Spleen (tissue), 11 donors: ENCODE results near the gene CIAO3. TPM values are rescaled to one million over a fixed set of nuclear protein-coding genes. Genes with fewer than 3 reads are reported as not detected.

Experiments
- DNase-seq: peaks from one replicate; pipeline ENCODE4 v3.0.0-alpha.2; 2020
- H3K27ac ChIP-seq, 8 donors: fragments of 200-600 bp; sonication (generic) in 7 of 8; 1 replicate in 4 of 8; 2 replicates in 4 of 8; pipeline versions ENCODE4 v1.5.0 to v1.8.0; 2016 to 2021; ENCODE audit warnings: inconsistent platforms in 4 of 8, mild to moderate bottlenecking in 4 of 8, moderate library complexity in 1 of 8
- H3K27me3 ChIP-seq, 7 donors: fragments of 200-600 bp; sonication (generic) in 6 of 7; replicated peaks in 1 of 7; 1 replicate in 4 of 7; 2 replicates in 3 of 7; pipeline versions ENCODE4 v1.5.0 to v1.8.0; 2016 to 2021; ENCODE audit warnings: inconsistent platforms in 3 of 7, mild to moderate bottlenecking in 1 of 7
- H3K36me3 ChIP-seq, 6 donors: fragments of 200-600 bp; sonication (generic) in 5 of 6; 1 replicate in 4 of 6; 2 replicates in 2 of 6; pipeline versions ENCODE4 v1.5.0 to v1.8.0; 2016 to 2021; ENCODE audit warnings: inconsistent platforms in 2 of 6
- H3K4me1 ChIP-seq, 6 donors: fragments of 200-600 bp; sonication (generic) in 5 of 6; 1 replicate in 3 of 6; 2 replicates in 3 of 6; pipeline versions ENCODE4 v1.5.0 to v1.8.0; 2016 to 2021; ENCODE audit warnings: inconsistent platforms in 3 of 6
- H3K4me3 ChIP-seq, 8 donors: fragments of 200-600 bp; sonication (generic) in 7 of 8; 1 replicate in 4 of 8; 2 replicates in 4 of 8; pipeline versions ENCODE4 v1.5.0 to v1.8.0; 2016 to 2021; ENCODE audit warnings: inconsistent platforms in 4 of 8, mild to moderate bottlenecking in 4 of 8, moderate library complexity in 2 of 8
- H3K9me3 ChIP-seq, 8 donors: fragments of 200-600 bp; sonication (generic) in 7 of 8; 1 replicate in 4 of 8; 2 replicates in 4 of 8; pipeline versions ENCODE4 v1.5.0 to v1.8.0; 2016 to 2021; ENCODE audit warnings: inconsistent platforms in 4 of 8
- CTCF ChIP-seq, 11 experiments: fragments of 200-600 bp in 7 of 11; fragments of 450-650 bp in 4 of 11; sonication (generic) in 4 of 11; IDR thresholded peaks in 8 of 11; conservative IDR thresholded peaks in 3 of 11; 1 replicate in 7 of 11; 2 replicates in 4 of 11; pipeline versions ENCODE4 v1.4.0 to v1.8.0; 2016 to 2021; ENCODE audit warnings: antibody characterized with exemption in 11 of 11, inconsistent platforms in 4 of 11, mild to moderate bottlenecking in 1 of 11
- POLR2A ChIP-seq, 3 donors: fragments of 450-650 bp; IDR thresholded peaks; one replicate each; pipeline ENCODE4 v1.5.1; 2017; ENCODE audit warnings: antibody characterized with exemption in 3 of 3, mild to moderate bottlenecking in 1 of 3
- POLR2AphosphoS5 ChIP-seq, 3 donors: sonication (generic); formaldehyde crosslinking; IDR thresholded peaks; one replicate each; pipeline ENCODE4 v1.5.1; 2017; ENCODE audit warnings: antibody characterized with exemption in 3 of 3
- WGBS, 5 donors: extraction: QIAGEN DNeasy Blood & Tissue Kit in 3 of 5; methylation state at CpG; one replicate each; pipeline versions ENCODE4 v1.1.5 to v1.1.7; 2013 to 2018; 5-methylcytosine and 5-hydroxymethylcytosine counted together
- intact Hi-C: fragments of 100-400 bp; cut with DNase I; formaldehyde crosslinking; loops from one replicate; pipeline ENCODE4 v1.15.0; 2023; ENCODE audit warnings: low total_unique reads
- polyA plus RNA-seq, 3 donors: library from polyadenylated mRNA; stranded (reverse); fragments of 200-250 nt; gene quantifications; one replicate each; pipeline ENCODE4 v1.2.1, GENCODE V29; 2013
- total RNA-seq, 7 donors: library from RNA; depleted of rRNA in 3 of 7; stranded (reverse); fragments of >200 nt in 3 of 7; fragmentation: NEBNext Ultra II Directional in 4 of 7; extraction: Animal tissue kit (Norgen Biotek cat#: 25700) in 4 of 7; gene quantifications; one replicate each; pipeline versions ENCODE4 v1.1.0 to v1.2.1, GENCODE V29; 2016 to 2021
- donor health status: healthy with polysubstance abuse.
- donor health status: DM: no; HTN: no; CAD: no; lungs with moderate emphysema.
- donor health status: DM: no; HTN: no; CAD: no.
- donor health status: Bipolar disorder and iron deficiency.
- donor health status: healthy.
- donor health status: DM: no; HTN: no; CAD: no.
- donor health status: DM: yes; HTN: yes; CAD: no.

The CIAO3 gene
- total and polyA plus RNA-seq, 10 donors: 24.9 to 80.4 (median 39.4) TPM

- H3K9me3 ChIP-seq: no peaks in the 10 kb centered on the region
- H3K27ac ChIP-seq: no peak overlapping the region
- 62 to 79% (median 66%) methylated on average over 14 to 19 of the region's 19 CpGs for WGBS, 5 donors
- peaks cover 6 to 100% (median 79%) of the 10 kb centered on the region in 7 donors for H3K27me3 ChIP-seq
- H3K4me3 ChIP-seq: no peak overlapping the region
- no peaks in the 10 kb centered on the region for H3K36me3 ChIP-seq
- no peak for TF ChIP-seq CTCF (IDR thresholded peaks at IDR 0.05 in 8 of 11, conservative IDR thresholded peaks at IDR 0.05 in 3 of 11)
- no peak for TF ChIP-seq POLR2AphosphoS5 (IDR thresholded peaks at IDR 0.05)
- TF ChIP-seq POLR2A (IDR thresholded peaks at IDR 0.05): no peak
- intact Hi-C loops: no loop called here
- DNase-seq: no peak
- H3K4me1 ChIP-seq: peaks cover 14 to 48% (median 35%) of the 10 kb centered on the region in 6 donors
Observed at GRCh38 chr16:698911-699671, 41.7 kb downstream of the CIAO3 start.

GRCh38 chr16:695355-696089 lies 45.3 kb downstream of the CIAO3 start:
- 1 to 6% (median 3%) methylated on average over 18 to 71 of the region's 71 CpGs for WGBS, 5 donors
- DNase-seq: peak; percentile 88
- Histone ChIP-seq H3K27me3 (peaks cover 6 to 90% (median 55%) of the 10 kb centered on the region in 7 donors), H3K27ac (peak overlapping the region in 5 of 8 donors; percentile 5 to 73 (median 52)), H3K9me3 (no peaks in the 10 kb centered on the region), H3K36me3 (no peaks in the 10 kb centered on the region), H3K4me3 (peak overlapping the region; percentile 25 to 72 (median 46)), H3K4me1 (peaks cover 14 to 48% (median 37%) of the 10 kb centered on the region in 6 donors)
- intact Hi-C loops: no loop called here
- TF ChIP-seq CTCF (IDR thresholded peaks at IDR 0.05 in 8 of 11, conservative IDR thresholded peaks at IDR 0.05 in 3 of 11): no peak
- TF ChIP-seq POLR2AphosphoS5 (IDR thresholded peaks at IDR 0.05): peak; percentile 61 to 79 (median 78)

DNA sequence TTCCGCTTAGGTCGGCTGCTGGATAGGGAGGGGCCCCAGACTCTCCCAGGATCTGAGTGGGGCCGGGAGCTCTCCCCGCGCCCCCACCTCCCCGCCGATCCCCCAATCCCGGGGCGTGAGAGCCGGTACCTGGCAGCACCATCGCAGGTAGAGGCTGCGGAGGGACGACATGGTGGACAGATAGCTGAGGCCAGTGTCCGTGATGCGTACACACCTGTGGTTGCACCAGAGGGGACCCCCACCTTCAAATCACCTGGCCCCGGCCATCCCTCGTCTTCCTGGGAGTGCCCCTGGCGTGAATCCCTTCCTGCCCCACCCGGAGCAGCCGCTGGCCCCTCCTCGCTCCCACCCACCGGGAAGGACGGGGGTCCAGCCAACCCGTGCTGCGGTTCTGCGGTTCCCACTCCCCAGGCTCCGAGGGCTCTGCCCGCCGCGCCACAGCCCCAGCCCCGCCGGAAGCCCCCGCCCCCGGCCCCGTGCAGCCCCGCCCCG lies 45.9 kb downstream of the CIAO3 start:
- H3K9me3 ChIP-seq: no peaks in the 10 kb centered on the region
- TF ChIP-seq POLR2AphosphoS5 (IDR thresholded peaks at IDR 0.05) (no peak), POLR2A (IDR thresholded peaks at IDR 0.05) (no peak), CTCF (IDR thresholded peaks at IDR 0.05 in 8 of 11, conservative IDR thresholded peaks at IDR 0.05 in 3 of 11) (no peak)
- no peak for DNase-seq
- intact Hi-C loops: no loop called here
- peaks cover 0 to 84% (median 49%) of the 10 kb centered on the region in 7 donors for H3K27me3 ChIP-seq
- H3K27ac ChIP-seq: peak overlapping the region in 2 of 8 donors; percentile 56 to 73
- peaks cover 14 to 50% (median 34%) of the 10 kb centered on the region in 6 donors for H3K4me1 ChIP-seq
- 0 to 8% (median 3%) methylated on average over 12 to 37 of the region's 37 CpGs for WGBS, 5 donors
- H3K36me3 ChIP-seq: no peaks in the 10 kb centered on the region
- peak overlapping the region; percentile 6 to 72 (median 46) for H3K4me3 ChIP-seq
